DMS 273 (cell line): ENCODE results near the gene TMEM151B.
"Not testable (repeated sequence)": the region's sequence is repeated elsewhere in the genome, so short reads cannot be mapped to it uniquely, and the experiment has no call there.

ENCODE experiments used
- DNase-seq: peaks from one replicate; lab custom pipeline; 2025; ENCODE audit not compliant: unreplicated experiment; lab: John Stamatoyannopoulos, UW

The TMEM151B gene

DNA sequence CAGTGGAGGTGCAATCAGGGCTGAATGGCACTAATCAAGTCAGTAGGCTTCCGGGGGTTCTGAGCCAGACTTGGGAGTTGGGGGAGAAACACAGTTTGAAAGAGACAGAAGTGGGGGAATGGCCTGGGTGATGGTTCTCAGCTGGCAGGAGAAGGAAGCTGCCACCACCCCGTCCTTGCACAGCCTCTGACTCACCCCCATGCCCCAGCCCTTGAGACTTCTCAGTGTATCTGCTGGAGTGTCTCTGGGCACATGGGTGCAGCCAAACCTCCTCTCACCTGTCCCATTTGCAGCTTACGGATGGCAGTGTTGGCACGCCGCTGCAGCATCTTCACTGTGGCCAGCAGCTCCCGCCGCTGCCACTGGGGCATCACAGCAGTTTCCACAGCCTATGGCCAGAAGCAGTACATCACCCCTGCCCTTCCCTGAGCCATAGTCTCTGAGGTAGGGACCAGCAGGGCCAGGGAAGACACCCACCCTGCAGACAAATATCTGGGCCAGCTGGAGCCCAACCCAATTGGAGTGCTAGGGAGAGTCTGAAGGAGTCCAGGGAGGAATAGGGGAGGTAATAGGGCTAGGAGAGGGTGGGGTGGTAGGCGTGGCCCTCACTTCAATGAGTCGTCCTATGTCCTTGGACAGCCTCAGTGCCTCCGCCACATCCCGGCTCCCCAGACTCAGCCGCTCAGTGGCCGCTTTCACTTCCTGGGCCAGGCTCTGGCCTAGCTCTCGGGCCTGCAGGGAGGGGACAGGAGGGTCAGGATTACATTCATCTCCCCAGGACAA is 31.7 kb downstream of the TMEM151B start:
- DNase-seq, result no peak

DNA sequence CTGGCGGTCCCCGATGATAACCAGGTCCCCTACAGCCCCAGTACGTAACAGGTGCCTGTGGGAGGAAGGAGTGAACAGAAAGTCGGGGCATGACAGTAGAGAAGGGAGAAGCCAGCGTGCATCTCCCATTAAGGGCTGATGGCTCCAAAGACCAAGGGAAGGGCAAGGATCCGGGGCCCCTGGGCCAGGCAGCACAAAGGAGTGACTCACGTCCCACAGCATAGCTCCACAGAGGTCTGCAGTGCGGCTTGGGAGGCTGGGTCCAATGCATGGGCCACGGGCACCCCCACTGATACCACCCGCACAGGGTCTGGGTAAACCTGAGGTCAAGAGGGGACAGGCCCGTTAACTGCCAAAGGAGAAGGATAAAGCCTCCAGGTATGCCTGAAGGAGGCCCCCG is 32.6 kb downstream of the TMEM151B start:
- DNase-seq, result no peak

GRCh38 chr6:44303842-44304241 is 33.6 kb downstream of the TMEM151B start:
- no peak for DNase-seq

- DNase-seq, result peak; percentile 52
Observed at GRCh38 chr6:44304282-44305199, 34.3 kb downstream of the TMEM151B start.

DNA sequence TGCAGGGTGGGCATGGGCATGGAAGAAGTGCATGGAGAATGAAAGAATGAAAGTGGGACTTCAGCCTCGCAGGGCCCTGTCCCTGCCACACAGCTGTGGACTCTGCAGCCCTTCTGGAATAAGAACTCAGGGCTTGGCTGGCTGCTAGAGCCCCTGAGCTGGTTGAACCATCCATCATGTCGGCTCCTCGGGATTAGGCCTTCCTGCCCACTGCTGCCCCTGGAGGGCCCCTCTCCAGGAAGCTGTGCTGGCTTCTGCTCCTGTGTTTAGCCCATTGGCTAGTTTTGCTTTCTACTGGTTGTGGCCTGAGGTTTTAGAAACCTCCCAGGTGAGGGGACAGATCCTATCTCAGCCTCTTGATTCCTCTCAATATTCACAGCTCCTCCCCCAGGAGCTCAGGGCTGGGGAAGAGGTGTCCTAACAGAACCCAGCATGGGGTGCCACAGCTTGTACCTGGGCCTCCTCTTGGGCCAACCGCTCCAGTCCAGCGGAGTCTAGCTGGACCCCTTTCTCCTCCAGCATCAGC is 35.0 kb downstream of the TMEM151B start:
- DNase-seq, result no peak

DNA sequence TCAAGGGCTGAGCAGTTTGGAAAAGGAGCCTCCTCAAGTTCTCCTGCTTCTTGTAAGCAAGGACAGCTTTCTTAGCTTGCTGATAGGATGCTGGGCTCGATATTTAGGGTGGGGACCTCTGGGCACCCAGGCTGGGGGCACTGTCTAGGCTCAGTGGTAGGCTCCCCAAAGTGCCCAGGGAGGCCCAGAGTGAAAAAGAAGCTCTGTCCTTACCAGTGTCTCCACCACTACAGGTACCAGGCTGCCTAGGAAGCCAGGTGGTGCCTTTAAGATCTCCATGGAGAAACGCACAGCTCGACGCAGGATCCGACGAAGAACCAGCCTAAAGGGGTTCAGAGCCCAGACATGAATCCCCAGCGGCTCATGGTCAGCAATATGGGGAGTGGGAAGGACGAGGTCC is 36.5 kb downstream of the TMEM151B start:
- DNase-seq, result no peak

DNA sequence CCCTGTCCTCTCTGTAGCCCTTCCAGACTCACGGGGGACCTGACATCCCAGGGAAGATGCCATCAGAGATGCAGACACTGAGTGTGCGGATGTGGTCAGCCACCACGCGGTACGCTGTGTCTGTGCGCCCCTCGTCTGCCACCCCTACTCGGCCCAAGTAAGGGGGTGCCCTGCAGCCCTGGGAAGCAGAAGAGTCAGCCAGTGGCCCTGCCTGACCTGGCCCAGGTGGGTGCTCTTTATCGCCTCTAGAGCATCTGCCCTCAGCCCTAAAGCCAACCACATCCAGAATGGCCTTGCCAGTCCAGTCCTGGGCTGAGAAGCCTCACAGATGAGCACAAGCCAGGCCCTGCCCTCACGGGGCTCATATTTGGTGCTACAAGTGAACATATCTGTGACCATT is 37.0 kb downstream of the TMEM151B start:
- no peak for DNase-seq

GRCh38 chr6:44309092-44309491 is 38.8 kb downstream of the TMEM151B start:
- DNase-seq, result no peak

GRCh38 chr6:44309631-44310030 is 39.4 kb downstream of the TMEM151B start:
- DNase-seq, result no peak

DNA sequence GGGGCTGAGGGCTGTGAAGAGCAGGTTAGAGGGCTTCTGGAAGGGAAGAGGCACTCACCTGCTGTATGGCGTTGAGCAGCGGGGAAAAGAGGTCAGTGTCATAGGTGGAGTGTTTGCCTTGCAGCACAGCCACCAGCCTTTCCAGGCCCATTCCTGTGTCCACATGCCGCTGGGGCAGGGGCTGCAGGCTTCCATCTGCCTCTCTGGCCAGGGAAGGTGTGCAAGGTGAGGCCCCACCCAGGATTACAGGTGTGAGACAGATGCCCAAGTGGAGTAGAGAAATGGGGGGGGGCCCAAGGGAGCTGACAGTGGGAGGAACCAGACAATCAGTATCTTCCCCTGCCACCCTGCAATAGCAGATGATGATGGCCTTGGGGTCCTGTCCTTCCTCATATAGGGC is 40.0 kb downstream of the TMEM151B start:
- DNase-seq, result no peak

DNA sequence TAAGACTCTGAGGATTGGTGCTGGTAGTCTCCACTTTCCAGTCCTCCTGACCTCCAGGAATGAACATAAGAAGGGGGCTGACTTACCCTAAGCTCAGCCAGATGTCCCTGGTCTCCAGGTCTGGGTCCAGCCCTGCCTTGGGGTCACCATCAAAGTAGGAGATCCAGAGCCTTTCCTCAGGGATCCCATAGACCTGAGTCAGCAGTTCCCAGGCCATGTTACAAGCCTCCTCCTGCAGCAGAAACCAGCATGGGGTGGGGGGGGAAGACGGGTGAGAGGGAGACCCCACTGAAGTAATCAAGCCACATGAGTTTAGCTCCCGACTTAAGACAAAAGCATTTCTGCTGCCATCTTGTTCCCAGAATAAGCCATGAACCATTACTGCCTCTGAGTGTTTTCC is 41.1 kb downstream of the TMEM151B start:
- no peak for DNase-seq

DNA sequence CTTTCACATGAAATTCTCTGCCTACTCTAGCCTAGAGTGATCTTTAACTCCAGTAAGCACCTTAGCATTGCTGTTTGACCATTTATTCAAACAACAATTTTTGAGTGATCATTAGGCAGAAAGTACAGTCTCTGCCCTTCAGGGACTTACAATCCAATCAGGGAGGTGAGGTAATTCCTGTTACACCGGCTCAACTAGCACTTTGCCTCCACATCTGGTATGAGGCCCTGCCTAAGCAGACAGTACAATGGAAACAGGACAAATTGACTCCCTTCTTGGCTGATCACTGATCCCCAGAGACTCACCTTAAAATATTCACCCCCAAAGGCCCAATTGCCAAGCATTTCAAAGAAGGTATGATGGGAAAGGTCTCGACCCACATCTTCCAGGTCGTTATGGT is 41.5 kb downstream of the TMEM151B start:
- no peak for DNase-seq

GRCh38 chr6:44312901-44313788 is 42.9 kb downstream of the TMEM151B start, which contains the start of gene AARS2:
Gene AARS2, minus strand, starts transcription at chr6:44313347. Its CDS starts 24 bp downstream, at chr6:44313323.
- DNase-seq, result peak; percentile 95

DNA sequence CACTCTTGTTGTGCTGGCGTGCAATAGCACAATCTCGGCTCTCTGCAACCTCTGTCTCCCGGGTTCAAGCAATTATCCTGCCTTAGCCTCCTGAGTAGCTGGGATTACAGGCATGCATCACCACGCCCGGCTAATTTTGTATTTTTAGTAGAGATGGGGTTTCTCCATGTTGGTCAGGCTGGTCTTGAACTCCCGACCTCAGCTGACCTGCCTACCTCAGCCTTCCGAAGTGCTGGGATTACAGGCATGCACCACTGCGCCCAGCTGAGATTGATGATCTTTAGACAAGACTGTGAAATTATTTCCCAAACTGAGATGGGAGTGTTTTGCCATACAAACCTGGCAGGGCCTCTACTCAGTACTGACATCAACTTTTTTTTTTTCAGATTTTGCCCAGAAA is 44.4 kb downstream of the TMEM151B start:
- not testable (repeated sequence) for DNase-seq

- no peak for DNase-seq
Observed at GRCh38 chr6:44315516-44315915, 45.3 kb downstream of the TMEM151B start.

DNA sequence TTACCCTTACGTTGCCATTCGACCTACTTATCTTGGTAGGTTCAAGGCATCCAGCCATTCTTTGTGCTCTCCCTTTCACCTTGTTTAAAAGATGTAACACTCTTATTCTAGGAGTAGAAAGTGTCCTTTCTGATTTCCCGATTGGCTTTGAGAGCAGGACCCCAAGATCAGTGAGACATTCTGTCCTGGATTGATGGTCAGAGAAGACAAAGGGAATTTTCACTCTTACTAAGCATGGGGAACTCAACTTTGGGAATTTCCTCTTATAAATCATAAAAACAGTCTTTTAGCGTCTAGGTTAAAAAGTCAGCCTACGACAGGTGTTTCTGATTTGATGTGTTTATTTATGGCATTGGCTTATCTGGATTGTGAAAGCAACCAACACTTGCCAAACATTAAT is 45.7 kb downstream of the TMEM151B start:
- DNase-seq, result no peak

GRCh38 chr6:44316481-44316880 is 46.2 kb downstream of the TMEM151B start:
- DNase-seq, result no peak

DNA sequence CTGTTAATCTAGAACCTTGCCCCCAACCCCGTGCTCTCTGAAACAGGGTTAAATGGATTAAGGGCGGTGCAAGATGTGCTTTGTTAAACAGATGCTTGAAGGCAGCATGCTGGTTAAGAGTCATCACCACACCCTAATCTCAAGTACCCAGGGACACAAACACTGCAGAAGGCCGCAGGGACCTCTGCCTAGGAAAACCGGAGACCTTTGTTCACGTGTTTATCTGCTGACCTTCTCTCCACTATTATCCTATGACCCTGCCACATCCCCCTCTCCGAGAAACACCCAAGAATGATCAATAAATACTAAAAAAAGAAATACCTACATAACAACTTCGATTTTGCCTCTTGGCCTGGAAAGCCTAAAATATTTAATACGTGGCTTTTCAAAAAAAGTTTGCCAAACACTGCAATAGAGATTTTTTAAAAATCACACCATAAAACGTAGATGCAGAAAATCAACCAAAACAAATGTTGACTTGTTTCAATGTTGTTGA is 46.9 kb downstream of the TMEM151B start:
- DNase-seq, result not testable (repeated sequence)

DNA sequence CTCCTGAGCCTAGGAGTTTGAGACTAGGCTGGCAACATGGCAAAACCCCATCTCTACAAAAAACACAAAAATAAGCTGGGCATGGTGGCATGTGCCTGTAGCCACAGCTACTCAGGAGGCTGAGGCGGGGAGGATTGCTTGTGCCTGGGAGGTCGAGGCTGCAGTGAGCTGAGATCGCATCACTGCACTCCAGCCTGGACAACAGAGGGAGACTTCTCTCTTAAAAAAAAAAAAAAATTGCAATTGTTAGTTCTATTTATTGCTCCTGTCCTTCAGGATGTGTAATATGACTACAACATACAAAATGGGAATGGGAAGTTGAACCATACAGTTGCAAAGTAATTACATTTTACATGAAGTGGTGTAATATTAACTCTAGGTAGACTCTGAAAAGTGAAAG is 51.0 kb downstream of the TMEM151B start:
- DNase-seq, result no peak

DNA sequence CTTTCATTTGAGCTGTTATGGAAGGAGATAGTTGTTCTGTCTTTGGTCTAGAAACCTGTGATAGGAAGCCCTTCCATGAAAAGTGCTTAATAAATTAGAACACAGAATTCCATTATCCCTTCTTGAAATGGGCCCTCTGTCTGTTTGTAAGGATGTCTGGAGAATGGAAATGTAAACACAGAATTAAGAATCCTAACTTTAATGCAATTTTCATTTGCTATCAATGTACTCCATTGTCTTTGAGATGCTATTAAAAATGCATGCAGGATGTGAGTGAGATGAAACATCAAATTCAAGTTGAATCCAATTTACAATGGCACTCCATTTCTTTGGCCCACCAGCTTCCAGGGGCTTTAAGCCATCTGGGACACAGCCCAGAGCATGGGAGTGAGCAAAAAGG is 56.8 kb downstream of the TMEM151B start:
- no peak for DNase-seq

- no peak for DNase-seq
Observed at GRCh38 chr6:44327760-44328159, 57.5 kb downstream of the TMEM151B start.
